GM19099 (cell line): Measurements from ENCODE around the gene AIFM3.

Experiments
- POLR2A ChIP-seq: IDR thresholded peaks from 3 replicates; pipeline ENCODE4 v1.6.1; 2011; ENCODE audit warnings: low read depth; ENCODE audit not compliant: insufficient read length; ENCODE audit errors: extremely low read depth

Gene AIFM3

DNA sequence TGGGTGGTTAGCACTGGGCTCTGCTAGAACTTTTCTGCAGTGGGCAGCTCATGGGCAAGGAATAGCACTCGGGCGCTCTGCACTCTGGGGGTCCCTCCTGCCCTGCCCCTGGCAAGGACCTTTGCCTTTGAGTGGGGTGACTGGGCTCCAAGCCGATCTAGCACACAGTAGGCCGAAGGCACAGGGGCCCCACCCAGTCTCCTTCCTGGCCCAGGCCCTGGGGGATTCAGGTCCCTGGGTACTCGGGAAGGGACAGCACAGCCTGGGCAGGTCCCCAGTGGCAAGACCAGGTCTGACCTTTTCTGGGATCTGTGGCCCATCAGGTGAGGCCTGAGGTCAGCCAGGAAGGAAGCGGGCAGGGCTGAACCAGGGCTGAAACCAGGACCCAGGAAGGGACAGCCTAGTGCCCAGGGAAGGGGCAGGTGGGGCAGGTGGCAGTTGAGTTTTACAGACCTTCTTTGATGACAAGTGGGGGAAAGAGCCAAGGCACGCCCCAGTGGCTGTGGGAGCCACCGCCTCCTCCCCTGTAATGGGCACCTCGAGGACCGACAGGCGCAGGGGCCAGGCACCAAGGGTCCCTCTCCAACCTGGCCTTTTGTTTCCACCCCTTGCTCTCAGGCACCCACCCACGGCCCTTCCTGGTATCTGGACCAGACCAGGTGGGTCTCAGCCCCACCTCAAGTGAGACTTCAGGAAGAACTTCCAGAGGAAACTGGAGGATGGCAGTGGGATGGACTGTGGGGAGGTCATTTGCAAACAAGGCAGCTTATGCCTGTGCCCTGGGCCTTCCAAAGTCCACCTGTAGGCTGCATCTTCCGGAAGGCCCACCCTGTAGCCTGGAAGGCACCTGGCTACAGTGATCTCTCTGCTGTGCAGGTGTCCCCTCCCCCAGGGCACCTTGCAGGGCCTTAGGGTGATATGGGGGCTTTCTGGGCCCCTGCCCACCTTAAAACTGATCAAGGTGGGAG is 883 bp upstream of the AIFM3 start:
- no peak for TF ChIP-seq POLR2A

- no peak for TF ChIP-seq POLR2A
These were observed 699 bp downstream of the AIFM3 start for GRCh38 chr22:20967697-20968211.

GRCh38 chr22:20968281-20968977 is 1.4 kb downstream of the AIFM3 start:
- TF ChIP-seq POLR2A: no peak

DNA sequence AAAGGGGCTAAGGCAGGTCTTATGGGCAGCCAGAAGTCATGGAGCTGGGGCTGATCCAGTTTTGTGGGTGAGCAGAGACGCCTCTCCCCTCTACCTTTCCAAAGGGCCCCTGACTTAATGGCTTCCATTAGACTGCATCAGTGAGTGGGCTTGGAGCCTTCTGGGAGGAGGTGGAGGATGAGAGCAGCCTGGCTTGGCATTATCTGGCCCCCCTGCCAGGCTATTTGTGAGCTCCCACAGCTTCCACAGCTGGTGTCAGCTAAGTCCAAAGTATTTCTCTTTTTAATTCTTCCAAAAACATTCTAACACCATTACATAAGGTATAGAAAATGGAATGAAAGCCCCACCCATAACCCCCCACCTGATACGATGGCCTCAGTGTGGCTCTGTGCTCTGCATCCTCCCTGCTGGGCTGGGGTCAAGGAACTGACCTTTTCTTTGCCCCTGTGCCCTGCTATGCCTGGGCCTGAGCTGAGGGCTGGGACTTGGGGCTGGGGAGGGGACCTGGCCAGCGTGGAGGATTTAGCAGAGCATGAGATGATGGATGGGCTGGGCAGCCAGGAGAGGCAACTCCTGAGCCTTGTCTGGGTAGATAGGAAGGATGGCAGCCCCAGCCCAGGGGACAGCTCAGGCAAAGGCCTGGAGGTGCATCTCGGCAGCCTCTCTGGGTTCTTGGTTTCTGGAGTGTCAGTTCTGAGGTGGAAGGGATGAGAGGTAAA is 4.0 kb downstream of the AIFM3 start:
- no peak for TF ChIP-seq POLR2A

GRCh38 chr22:20972933-20973577 is 6.0 kb downstream of the AIFM3 start:
- TF ChIP-seq POLR2A: no peak

DNA sequence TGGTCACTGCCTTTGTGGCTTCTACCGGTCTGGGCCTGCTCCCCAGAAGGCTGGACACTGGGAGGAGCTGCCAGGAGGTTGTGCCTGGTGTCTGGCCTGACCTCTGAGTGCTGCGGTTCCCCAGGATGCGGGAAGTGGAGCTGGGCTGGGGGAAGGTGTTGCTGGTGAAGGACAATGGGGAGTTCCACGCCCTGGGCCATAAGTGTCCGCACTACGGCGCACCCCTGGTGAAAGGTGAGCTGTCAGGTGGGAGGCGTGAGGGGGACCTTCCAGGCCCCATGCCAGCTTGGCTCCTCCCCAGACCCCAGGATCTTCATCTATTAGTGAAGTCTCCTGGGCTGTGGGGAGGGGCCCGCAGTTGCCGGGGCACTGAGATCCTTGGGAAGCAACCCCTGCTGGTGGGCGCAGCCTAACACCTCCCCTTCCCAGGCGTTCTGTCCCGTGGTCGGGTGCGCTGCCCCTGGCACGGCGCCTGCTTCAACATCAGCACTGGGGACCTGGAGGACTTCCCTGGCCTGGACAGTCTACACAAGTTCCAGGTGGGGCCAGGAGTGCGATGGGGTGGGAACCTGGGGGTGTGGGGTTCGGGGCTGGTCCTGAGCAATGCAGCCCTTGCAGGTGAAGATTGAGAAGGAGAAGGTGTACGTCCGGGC is 6.7 kb downstream of the AIFM3 start:
- TF ChIP-seq POLR2A: no peak

DNA sequence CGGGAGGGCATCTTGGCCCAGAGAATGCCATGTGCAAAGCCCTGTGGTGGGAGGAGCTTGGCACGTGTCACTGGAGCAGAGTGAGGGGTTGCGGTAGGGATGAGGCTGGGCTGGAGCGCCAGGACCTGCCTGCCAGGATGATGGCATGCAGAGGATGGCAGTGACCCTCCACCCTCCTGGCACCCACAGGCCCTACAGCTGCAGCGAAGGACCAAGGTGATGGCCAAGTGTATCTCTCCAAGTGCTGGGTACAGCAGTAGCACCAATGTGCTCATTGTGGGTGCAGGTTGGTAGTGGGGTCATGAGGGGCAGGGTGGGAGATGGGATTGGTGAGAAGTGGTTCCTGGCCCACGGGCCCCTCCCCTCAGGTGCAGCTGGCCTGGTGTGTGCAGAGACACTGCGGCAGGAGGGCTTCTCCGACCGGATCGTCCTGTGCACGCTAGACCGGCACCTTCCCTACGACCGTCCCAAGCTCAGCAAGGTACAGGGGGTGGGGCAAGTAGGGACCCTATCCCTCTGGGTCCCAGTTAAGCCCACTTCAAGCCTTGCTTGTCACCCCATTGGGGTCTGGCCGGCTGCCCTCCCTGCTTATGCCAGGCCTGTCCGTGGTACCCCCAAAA is 7.4 kb downstream of the AIFM3 start:
- TF ChIP-seq POLR2A: no peak

GRCh38 chr22:20975541-20976290 is 8.7 kb downstream of the AIFM3 start:
- TF ChIP-seq POLR2A: no peak

- no peak for TF ChIP-seq POLR2A
These were observed 9.3 kb downstream of the AIFM3 start for GRCh38 chr22:20976291-20976877.

DNA sequence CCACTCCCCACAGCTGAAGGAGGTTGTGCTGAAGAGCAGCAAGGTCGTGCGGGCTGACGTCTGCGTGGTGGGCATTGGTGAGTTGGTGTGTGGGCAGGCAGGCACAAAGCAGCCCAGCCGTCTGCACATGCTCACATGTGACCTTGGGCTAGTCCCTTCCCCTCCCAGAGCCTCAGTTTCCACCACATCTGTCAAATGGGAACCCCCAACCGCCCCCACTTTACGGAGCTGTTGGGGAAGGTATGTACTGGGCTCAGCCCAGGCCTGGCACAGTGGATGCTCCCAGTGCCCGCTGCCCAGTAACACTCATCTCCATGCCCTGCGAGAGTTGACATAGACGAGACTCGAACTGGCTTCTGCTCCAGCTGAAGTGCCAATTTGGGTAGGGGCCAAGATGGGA is 10.0 kb downstream of the AIFM3 start:
- TF ChIP-seq POLR2A: no peak

DNA sequence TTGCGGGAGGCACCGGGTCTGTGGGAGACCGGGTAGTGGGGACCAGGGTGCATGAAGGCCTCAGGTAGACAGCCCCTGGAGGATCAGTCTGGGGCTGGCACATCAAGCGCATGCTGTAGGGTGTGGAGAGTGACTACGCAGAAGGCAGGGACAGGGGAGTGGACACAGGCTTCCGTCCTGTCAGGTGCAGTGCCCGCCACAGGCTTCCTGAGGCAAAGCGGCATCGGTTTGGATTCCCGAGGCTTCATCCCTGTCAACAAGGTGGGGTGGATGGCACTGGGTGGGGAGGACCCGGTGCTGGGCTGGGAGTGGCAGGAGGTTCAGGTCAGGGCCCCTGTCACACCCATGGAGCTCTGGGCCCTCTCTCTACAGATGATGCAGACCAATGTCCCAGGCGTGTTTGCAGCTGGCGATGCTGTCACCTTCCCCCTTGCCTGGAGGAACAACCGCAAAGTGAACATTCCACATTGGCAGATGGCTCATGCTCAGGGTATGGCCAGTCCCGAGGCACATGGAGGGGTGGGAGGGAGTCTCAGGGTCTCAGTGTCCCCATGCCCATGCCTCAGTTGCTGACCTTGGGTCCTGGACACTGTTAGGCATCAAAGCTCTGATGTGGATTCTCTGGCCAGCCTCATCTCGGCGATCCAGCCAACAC is 10.6 kb downstream of the AIFM3 start:
- TF ChIP-seq POLR2A: no peak

- TF ChIP-seq POLR2A: no peak
These were observed 11.4 kb downstream of the AIFM3 start for GRCh38 chr22:20978419-20978818.
